Midbrain (tissue), 1 donor: ENCODE results near the gene ABLIM3.

Source experiments
- DNase-seq: peaks from one replicate; lab custom pipeline; 2025; lab: John Stamatoyannopoulos, UW

Gene ABLIM3

DNA sequence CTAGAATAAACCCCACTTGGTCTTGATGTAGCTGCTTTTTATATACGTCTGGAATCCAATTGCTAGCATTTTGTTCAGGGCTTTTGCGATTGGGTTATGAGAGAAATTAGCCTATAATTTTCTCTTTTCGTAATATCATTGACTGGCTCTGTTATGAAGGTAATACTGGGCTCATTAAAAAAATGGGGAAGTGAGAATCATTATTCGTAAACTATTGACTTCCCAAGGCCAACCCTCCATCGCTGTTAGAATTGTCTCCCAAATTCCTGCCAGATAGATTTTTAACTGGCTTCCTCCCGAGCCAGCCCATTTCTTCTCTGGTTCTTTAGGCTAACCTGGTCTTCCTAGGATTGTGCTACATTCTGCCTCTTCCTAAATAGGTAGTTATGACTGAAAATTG, 168.1 kb downstream of the ABLIM3 start:
- no peak for DNase-seq
